GM10266 (cell line): ENCODE results near the gene RALY.

Source experiments
- DNase-seq: peaks from one replicate; pipeline ENCODE4 v3.0.0; 2012; ENCODE audit errors: extremely low spot score
- CTCF ChIP-seq: IDR thresholded peaks from 2 replicates; pipeline ENCODE4 v1.5.1; 2012; ENCODE audit warnings: mild to moderate bottlenecking, low read depth; ENCODE audit not compliant: control insufficient read depth, insufficient read depth; ENCODE audit errors: missing control alignments

RALY gene

GRCh38 chr20:34069341-34070078 lies 75.8 kb downstream of the RALY start:
- peak; percentile 89 for TF ChIP-seq CTCF
- peak; percentile 67 for DNase-seq

- DNase-seq = no peak
- no peak for TF ChIP-seq CTCF
These were observed 76.3 kb downstream of the RALY start for GRCh38 chr20:34070079-34070439.

- DNase-seq = no peak
- no peak for TF ChIP-seq CTCF
These were observed 77.1 kb downstream of the RALY start for GRCh38 chr20:34070859-34071258.

- no peak for DNase-seq
- no peak for TF ChIP-seq CTCF
These were observed 78.4 kb downstream of the RALY start for GRCh38 chr20:34072076-34072475.

- no peak for TF ChIP-seq CTCF
- no peak for DNase-seq
These were observed 79.1 kb downstream of the RALY start for GRCh38 chr20:34072778-34073177.

GRCh38 chr20:34074101-34074760 lies 80.5 kb downstream of the RALY start:
- DNase-seq = no peak
- no peak for TF ChIP-seq CTCF

- no peak for TF ChIP-seq CTCF
- DNase-seq = no peak
These were observed 81.9 kb downstream of the RALY start for GRCh38 chr20:34075647-34076046.
